ENCODE results near the gene SPACA4. TPM values are rescaled to one million over a fixed set of nuclear protein-coding genes. Genes with fewer than 3 reads are reported as not detected.

Gene SPACA4
- total RNA-seq, 2 donors from 2014 or later: not detected

- no peaks in the 10 kb centered on the region for H3K36me3 ChIP-seq (replicated peaks in 1 of 2; ENCODE audit: insufficient read depth in 1 of 2, low read depth in 2 of 2)
- DNase-seq (no peak), ATAC-seq (no peak)
- H3K27me3 ChIP-seq: no peaks in the 10 kb centered on the region
- WGBS, 2 donors: 91 to 92% methylated on average over 22 to 30 of the region's 30 CpGs
- H3K27ac ChIP-seq: no peak overlapping the region
- intact Hi-C loops (cut with DNase I): no loop called here
- H3K4me1 ChIP-seq: peaks cover 29% of the 10 kb centered on the region
- no peak overlapping the region for H3K4me3 ChIP-seq
- no peaks in the 10 kb centered on the region for H3K9me3 ChIP-seq
- no peak for TF ChIP-seq POLR2A (IDR thresholded peaks at IDR 0.05)
- TF ChIP-seq, protein P1, sequence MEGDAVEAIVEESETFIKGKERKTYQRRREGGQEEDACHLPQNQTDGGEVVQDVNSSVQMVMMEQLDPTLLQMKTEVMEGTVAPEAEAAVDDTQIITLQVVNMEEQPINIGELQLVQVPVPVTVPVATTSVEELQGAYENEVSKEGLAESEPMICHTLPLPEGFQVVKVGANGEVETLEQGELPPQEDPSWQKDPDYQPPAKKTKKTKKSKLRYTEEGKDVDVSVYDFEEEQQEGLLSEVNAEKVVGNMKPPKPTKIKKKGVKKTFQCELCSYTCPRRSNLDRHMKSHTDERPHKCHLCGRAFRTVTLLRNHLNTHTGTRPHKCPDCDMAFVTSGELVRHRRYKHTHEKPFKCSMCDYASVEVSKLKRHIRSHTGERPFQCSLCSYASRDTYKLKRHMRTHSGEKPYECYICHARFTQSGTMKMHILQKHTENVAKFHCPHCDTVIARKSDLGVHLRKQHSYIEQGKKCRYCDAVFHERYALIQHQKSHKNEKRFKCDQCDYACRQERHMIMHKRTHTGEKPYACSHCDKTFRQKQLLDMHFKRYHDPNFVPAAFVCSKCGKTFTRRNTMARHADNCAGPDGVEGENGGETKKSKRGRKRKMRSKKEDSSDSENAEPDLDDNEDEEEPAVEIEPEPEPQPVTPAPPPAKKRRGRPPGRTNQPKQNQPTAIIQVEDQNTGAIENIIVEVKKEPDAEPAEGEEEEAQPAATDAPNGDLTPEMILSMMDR (IDR thresholded peaks at IDR 0.05): no peak
Observed at GRCh38 chr19:48625891-48626327, 19.4 kb downstream of the SPACA4 start.

- intact Hi-C loops (cut with DNase I): no loop called here
Observed at GRCh38 chr19:48627201-48627864, 20.8 kb downstream of the SPACA4 start.

DNA sequence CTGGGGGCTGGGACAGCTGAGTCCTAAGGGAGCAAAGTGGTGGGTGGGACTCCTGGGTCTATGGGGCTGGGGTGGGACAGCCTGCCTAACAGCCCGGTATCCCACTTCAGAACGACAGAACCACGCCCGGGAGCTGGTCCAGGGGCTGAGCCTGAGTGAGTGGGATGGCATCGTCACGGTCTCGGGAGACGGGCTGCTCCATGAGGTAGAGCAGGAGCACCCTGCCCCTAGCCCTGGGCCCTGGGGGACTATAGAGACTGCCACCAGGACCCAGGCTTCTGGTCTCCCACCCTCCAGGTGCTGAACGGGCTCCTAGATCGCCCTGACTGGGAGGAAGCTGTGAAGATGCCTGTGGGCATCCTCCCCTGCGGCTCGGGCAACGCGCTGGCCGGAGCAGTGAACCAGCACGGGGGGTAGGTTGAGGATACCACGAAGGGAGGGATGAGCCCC lies 21.3 kb downstream of the SPACA4 start:
- TF ChIP-seq, protein P1 (IDR thresholded peaks at IDR 0.05): no peak
- TF ChIP-seq POLR2A (IDR thresholded peaks at IDR 0.05): no peak
- DNase-seq: no peak
- Histone ChIP-seq H3K4me3 (no peak overlapping the region), H3K36me3 (replicated peaks in 1 of 2; ENCODE audit: insufficient read depth in 1 of 2, low read depth in 2 of 2) (no peaks in the 10 kb centered on the region), H3K27ac (no peak overlapping the region), H3K9me3 (no peaks in the 10 kb centered on the region), H3K4me1 (peaks cover 31% of the 10 kb centered on the region), H3K27me3 (no peaks in the 10 kb centered on the region)
- intact Hi-C loops (cut with DNase I): no loop called here
- no peak for ATAC-seq
- WGBS, 2 donors: 71 to 86% methylated on average over 5 to 13 of the region's 17 CpGs

More at GRCh38 chr19:48627201-48627864, 20.8 kb downstream of the SPACA4 start:
- Histone ChIP-seq H3K27ac (no peak overlapping the region), H3K4me3 (no peak overlapping the region), H3K27me3 (no peaks in the 10 kb centered on the region), H3K9me3 (no peaks in the 10 kb centered on the region), H3K36me3 (replicated peaks in 1 of 2; ENCODE audit: insufficient read depth in 1 of 2, low read depth in 2 of 2) (no peaks in the 10 kb centered on the region), H3K4me1 (peaks cover 29% of the 10 kb centered on the region)
- TF ChIP-seq POLR2A (IDR thresholded peaks at IDR 0.05): no peak
- 65% methylated on average over 6 of the region's 6 CpGs; no CpG with 5 or more reads in 1 of the 2 donors for WGBS, 2 donors
- no peak for DNase-seq
- no peak for ATAC-seq

GRCh38 chr19:48628486-48629296 lies 22.1 kb downstream of the SPACA4 start:
- no peaks in the 10 kb centered on the region for H3K9me3 ChIP-seq
- TF ChIP-seq, protein P1 (IDR thresholded peaks at IDR 0.05): no peak
- H3K4me1 ChIP-seq: peaks cover 31% of the 10 kb centered on the region
- no peak overlapping the region for H3K27ac ChIP-seq
- 76 to 86% methylated on average over 27 to 30 of the region's 34 CpGs for WGBS, 2 donors
- H3K36me3 ChIP-seq (replicated peaks in 1 of 2; ENCODE audit: insufficient read depth in 1 of 2, low read depth in 2 of 2): no peaks in the 10 kb centered on the region
- no peak overlapping the region for H3K4me3 ChIP-seq
- DNase-seq (no peak), ATAC-seq (no peak)
- H3K27me3 ChIP-seq: no peaks in the 10 kb centered on the region
- intact Hi-C loops (cut with DNase I): no loop called here

- TF ChIP-seq, protein P1 (IDR thresholded peaks at IDR 0.05): no peak
- no peak for TF ChIP-seq POLR2A (IDR thresholded peaks at IDR 0.05)
- Histone ChIP-seq H3K4me3 (no peak overlapping the region), H3K27me3 (no peaks in the 10 kb centered on the region), H3K27ac (no peak overlapping the region), H3K4me1 (peaks cover 32% of the 10 kb centered on the region), H3K36me3 (replicated peaks in 1 of 2; ENCODE audit: insufficient read depth in 1 of 2, low read depth in 2 of 2) (no peaks in the 10 kb centered on the region), H3K9me3 (no peaks in the 10 kb centered on the region)
- WGBS, 2 donors: 89 to 93% methylated on average over 12 to 14 of the region's 22 CpGs
- DNase-seq (no peak), ATAC-seq (no peak)
- intact Hi-C loops (cut with DNase I): no loop called here
Observed at GRCh38 chr19:48629297-48629598, 22.7 kb downstream of the SPACA4 start.

All from body of pancreas (tissue), 4 donors.